NCI-H82 treated with DMSO at 0.1 percent for 48 hours (cell line): ENCODE results near the gene STX2.
"Not testable (repeated sequence)": the region's sequence is repeated elsewhere in the genome, so short reads cannot be mapped to it uniquely, and the experiment has no call there.

ENCODE experiments used
- DNase-seq: peaks from one replicate; lab custom pipeline; 2025; ENCODE audit not compliant: unreplicated experiment; lab: John Stamatoyannopoulos, UW

The STX2 gene

GRCh38 chr12:130870442-130871285, 31.6 kb upstream of the STX2 start:
- peak; percentile 21 for DNase-seq

DNA sequence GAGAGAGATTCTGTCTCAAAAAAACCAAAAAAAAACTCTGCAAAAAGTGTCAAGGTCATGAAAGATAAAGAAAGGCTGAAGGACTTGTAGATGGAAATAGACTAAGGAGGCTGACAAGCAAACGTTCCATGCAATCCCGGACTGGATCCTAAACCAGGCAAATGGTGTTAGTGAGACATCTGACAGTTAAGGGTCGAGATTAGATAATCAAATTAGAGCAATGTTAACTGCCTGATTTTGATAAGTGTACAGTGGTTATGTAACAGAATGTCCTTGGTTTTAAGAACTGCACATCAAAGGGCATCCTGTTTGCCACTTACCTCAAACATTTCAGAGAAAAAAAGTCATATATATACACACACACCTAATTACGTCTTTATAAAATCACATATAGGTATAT, 29.4 kb upstream of the STX2 start:
- no peak for DNase-seq

GRCh38 chr12:130863298-130863697, 24.2 kb upstream of the STX2 start:
- DNase-seq, result no peak

DNA sequence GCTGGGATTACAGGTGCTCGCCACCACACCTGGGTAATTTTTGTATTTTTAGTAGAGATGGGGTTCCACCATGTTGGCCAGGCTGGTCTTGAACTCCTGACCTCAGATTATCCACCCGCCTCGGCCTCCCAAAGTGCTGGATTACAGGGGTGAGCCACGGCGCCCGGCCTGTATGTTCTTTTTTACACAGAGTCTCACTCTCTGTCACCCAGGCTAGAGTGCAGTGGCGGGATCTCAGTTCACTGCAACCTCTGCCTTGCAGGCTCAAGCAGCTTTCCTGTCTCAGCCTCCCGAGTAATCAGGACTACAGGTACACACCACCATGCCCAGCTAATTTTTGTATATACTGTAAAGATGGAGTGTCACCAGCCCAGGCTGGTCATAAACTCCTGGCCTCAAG, 23.7 kb upstream of the STX2 start:
- not testable (repeated sequence) for DNase-seq

DNA sequence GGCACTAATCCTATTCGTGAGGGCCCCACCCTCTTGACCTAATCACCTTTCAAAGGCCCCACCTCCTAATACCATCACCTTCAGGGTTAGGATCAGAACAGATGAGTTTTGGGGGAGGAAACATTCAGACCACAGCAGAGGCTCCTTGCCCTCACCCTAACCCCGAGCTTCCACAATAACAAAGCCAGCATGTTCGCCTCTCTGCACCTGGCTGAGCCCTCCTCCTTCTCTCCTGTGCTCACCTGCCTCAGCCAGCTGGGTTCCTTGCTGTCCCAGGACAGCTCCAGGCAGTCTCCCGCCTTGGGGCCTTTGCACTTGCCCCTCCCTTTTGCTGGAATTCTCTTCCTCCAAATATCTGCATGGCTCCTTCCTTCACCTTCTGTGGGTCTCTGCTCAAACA, 23.1 kb upstream of the STX2 start:
- no peak for DNase-seq

DNA sequence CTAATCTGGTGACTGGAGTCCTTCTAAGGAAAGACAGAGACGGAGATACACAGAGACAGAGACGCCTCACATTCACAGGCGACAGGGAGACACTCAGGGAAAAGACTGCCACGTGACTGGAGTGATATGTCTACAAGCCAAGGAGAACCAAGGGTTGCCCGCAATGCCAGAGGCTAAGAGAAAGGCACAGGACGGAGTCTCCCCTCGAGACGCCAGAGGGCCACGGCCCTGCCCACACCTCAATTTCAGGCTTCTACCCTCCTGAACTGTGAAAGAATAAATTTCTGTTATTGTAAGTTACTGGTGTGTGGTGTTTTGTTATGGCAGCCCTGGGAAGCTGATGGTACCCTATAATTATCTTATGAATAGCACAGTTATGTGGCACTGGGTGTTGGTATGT, 21.3 kb upstream of the STX2 start:
- DNase-seq, result no peak

DNA sequence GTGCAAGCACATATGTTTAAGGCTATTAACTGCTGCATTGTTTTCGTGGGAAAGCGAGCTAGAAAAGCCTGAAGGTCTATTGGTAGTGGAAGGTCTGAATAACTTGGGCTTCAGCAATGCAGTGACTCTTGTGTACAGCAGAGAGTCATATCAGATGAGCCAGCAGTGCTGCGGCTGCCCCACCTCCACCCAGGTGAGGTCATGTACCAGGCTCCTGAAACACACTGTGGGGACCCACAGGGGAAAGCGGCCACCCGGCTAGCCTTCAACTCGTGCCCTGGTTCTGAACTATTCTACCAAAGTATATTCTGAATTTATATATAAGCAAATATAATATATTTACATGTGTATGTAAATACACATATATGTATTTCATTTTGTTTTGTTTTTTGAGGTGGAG, 20.1 kb upstream of the STX2 start:
- no peak for DNase-seq

DNA sequence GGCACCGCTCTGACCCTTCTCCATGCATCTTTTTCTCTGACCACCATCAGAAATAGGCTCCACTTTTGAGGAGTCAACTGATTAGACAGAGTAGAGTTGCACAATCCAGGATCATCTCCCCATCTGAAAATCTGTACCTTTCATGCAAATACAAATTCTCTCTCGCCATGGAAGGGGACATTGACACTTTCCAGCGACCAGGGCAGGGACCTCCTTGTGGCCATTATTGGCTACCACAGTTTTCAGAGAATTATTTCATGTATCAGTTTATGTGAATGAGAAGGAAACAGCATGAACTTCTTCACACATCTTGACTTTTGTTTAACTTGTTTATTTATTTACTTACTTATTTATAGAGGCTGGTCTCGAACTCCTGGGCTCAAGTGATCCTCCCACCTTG, 19.0 kb upstream of the STX2 start:
- DNase-seq, result no peak

GRCh38 chr12:130856088-130856487, 17.0 kb upstream of the STX2 start:
- DNase-seq, result no peak

DNA sequence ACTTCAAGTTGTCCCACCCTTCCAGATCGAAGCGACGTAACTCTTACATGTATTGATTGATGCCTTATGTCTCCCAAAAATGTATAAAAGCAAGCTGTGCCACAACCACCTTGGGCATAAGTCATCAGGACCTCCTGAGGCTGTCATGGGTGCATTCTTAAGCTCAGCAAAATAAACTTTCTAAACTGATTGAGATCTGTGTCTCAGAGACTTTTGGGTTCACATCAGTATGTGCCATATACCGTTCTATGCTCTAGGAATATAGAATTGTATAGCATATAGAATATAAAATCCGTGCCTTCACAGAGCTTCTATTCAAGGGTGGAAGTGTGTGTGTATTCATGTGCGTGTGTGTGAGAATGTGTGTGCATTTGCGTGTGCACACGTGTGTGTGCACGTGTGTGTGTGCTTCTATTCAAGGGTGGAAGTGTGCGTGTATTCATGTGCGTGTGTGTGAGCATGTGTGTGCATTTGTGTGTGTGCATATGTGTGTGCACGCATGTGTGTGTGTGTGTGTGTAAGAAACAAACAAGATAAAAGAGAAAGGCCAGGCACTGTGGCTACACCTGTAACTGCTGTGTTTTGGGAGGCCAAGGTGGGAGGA, 11.5 kb upstream of the STX2 start:
- no peak for DNase-seq

- DNase-seq, result no peak
These were observed 10.7 kb upstream of the STX2 start for GRCh38 chr12:130849561-130850417.

DNA sequence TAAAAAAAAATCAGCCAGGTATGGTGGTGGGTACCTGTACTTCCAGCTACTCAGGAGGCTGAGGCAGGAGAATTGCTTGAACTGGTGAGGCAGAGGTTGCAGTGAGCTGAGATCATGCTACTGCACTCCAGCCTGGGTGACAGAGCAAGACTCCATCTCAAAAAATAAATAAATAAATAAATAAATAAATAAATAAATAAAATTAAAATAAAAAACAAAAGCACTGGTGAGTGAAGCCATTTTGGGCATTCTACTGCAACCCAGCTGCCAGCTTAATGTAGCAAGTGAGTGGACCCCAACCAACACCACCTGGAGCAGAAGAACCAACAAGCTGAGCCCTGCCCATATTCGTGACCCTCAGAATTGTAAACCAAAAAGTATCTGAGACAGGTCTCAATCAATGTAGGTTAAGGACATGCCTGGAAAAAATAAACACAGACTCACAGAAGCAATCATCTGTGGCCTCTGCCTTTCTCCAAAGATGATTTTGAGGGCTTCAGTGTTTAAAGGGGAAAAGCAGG, 9.8 kb upstream of the STX2 start:
- DNase-seq, result not testable (repeated sequence)

DNA sequence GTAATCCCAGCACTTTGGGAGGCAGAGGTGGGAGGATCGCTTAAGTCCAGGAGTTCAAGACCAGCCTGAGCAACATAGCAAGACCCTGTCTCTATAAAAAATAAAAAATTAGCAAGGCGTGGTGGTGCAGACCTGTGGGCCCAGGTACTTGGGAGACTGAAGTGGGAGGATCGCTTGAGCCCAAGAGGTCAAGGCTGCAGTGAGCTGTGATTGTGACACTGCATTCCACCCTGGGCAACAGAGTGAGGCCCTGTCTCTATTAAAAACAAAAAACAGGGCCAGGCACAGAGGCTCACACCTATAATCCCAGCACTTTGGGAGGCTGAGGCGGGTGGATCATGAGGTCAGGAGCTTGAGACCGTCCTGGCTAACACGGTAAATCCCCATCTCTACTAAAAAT, 9.1 kb upstream of the STX2 start:
- not testable (repeated sequence) for DNase-seq

DNA sequence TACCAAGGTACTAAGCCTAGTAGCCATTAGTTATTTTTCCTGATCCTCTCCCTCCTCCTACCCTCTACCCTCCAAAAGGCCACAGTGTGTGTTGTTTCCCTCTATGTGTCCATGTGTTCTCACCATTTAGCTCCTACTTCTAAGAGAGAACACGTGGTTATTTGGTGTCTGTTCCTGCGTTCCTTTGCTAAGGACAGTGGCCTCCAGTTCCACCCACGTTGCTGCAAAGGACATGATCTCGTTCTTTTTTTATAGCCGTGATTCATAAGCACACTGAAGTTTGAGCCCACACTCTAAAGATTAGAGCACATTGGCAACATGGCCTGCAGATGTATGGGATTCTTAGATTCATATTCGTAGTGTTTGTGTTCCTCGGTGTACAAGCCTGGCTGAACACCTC, 8.1 kb upstream of the STX2 start:
- no peak for DNase-seq

GRCh38 chr12:130846369-130846768, 7.3 kb upstream of the STX2 start:
- DNase-seq, result no peak

GRCh38 chr12:130839770-130840404, 837 bp upstream of the STX2 start:
- DNase-seq, result peak; percentile 38

DNA sequence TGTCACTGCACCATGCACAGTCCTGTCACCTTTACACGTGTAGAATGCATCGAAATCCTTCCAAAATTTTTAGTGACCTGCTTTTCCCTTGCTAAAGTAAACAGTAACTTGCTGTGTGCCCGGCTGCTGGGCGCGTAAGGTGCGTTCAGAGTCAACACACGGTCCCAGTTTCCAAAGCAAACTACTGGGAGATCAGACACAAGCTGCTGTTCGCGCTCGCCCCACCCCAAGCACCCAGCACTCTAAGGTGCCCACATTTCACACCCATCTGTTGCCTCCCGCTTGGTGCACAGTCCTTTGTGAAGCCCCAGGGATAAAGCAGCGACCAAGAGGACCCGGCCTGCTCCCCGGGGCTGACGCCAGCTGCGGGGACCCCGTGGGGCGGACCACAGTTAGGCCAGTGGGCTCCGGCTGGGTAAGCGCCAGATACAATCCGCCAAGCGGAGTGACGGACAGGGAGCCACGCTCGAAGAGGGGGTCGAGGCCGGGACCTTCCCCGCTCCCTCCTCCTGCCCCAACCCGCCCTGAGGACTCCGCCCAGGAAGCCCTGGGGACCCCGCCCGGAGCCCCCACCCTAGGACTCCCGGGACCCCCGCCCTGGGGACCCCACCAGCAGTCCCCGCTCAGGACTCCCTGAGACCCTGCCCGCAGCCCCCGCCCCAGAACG, 633 bp downstream of the STX2 start:
- DNase-seq, result no peak

DNA sequence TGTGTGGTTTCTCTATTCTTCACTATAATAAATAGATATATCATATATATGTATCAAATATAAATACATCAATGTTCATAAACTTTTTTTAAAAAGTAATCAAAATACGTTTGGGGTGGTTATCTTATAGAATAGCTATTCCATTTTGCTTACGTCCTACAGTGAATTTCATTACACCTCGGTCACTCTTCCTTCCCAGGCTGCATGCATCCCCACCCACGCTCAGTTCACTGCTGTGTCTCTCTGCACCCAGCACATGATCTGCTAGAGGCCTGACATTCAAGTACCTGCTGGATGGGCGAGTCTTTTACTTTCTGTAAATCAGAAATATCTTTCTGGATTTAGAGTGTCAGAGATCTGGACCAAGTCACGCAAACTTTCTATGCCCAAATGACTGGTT, 3.6 kb downstream of the STX2 start:
- DNase-seq, result no peak

DNA sequence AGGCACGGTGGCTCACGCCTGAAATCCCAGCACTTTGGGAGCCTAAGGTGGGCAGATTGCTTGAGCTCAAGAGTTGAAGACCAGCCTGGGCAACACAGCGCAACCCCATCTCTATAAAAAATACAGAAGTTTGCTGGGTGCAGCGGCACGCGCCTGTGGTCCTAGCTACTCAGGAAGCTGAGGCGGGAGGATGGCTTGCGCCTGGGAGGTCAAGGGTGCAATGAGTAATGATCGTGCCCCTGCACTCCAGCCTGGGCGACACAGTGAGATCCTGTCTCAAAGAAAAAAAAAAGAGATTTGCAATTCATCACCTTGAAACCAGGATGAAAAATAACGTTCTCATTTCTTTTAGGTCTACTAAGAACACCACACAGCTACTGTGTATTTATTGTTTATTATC, 4.0 kb downstream of the STX2 start:
- no peak for DNase-seq

DNA sequence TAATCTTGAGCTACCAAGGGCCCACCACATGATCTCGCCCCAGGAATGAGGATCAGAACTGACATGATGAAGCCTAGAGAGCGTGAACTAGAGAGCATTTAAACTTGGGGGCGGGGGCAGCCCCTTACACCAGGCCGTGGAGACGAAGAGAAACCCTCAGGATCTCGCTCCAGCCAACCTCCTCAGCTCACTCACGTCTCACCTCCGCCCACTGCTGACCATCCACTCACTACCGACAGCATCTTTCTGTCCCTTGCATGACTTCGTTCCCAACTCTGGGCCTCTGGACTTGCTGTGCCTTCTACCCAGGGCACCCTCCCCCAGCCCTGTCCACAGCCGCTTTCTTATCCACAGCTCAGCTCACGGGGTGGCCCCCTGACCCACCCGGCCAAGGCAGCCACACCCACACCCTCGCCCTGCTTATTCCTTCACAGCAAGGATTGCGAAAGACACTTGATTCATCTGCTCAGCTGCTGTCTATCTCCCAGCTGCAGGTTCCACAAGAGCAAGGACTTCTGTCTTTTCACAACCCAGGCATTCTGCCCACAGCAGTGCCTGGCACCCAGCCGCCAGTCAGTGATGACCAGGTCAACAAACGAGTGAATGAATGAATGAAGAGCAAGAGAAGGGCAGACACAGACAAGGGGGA, 6.4 kb downstream of the STX2 start:
- DNase-seq, result no peak
